ACHN (cell line): ENCODE measurements around the gene FHAD1.
"Not testable (repeated sequence)": the region's sequence is repeated elsewhere in the genome, so short reads cannot be mapped to it uniquely, and the experiment has no call there.

ENCODE experiments used
- DNase-seq: peaks from one replicate; pipeline ENCODE4 v3.0.0-alpha.2; 2015
- in situ Hi-C: cut with HindIII; loops from 2 replicates; pipeline ENCODE4 v1.10.0; 2017; ENCODE audit warnings: low sequenced_read_pairs, low pct_ligation_motif_present, low pct_unique_long_range_greater_than_20kb

FHAD1 gene

GRCh38 chr1:15429701-15430149 is 182.7 kb downstream of the FHAD1 start:
- no peak for DNase-seq
- in situ Hi-C loops, result loop anchor here (25.0 kb wide), 1 partner anchor 117 kb away; no protein-coding TSS in a partner anchor

DNA sequence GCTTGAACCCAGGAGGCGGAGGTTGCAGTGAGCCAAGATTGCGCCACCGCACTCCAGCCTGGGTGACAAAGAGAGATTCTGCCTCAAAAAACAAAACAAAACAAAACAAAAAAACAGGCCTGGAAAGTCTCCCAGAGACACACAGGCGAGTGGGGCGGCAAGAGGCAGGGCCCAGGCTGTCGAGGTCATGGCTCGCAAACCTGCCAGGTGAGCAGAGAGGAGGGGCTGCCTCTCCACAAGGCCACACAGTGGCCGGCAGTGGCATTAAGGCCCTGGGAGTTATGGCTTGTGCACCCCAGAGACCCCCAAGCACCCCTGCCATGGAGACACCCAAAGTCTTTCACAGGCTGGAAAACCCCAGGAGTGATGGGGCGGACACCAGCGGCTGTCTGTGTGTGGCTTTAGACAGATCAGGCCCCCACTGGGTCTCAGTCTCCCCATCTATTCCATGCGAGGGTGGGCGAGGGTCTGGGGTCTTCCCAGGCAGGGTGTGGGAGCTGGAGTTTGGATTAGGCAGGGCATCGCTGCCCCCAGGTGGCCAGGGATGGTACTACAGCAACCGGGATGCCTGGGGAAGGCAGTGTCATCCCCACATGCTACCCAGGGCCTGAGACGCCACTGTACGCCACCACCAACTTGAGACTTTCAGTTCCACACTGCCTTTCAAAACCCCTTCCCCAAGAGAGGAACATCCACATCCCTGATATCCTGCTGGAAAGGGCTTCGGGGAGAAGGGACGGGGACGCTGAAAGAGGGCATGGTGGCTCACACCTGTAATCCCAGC is 184.0 kb downstream of the FHAD1 start:
- in situ Hi-C loops, result loop anchor here (25.0 kb wide), 1 partner anchor 119 kb away; no protein-coding TSS in a partner anchor
- DNase-seq, result no peak

DNA sequence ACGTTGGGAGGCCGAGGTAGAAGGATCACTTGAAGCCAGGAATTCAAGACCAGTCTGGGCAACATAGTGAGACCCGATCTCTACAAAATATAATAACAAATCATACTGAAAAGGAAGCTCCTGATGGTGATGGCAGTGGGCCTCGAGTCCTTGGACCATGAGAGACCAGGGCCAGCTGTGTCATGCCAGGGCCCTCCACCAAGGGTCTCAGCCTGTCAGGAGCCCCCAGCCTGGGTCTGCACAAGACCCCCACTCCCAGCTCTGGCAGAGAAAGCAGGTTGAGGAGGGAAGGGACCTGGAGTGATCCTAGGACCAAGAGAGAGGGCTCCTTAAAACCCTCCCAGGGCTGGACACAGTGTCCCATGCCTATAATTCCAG is 184.5 kb downstream of the FHAD1 start:
- in situ Hi-C loops, result loop anchor here (25.0 kb wide), 1 partner anchor 119 kb away; no protein-coding TSS in a partner anchor
- DNase-seq, result no peak

DNA sequence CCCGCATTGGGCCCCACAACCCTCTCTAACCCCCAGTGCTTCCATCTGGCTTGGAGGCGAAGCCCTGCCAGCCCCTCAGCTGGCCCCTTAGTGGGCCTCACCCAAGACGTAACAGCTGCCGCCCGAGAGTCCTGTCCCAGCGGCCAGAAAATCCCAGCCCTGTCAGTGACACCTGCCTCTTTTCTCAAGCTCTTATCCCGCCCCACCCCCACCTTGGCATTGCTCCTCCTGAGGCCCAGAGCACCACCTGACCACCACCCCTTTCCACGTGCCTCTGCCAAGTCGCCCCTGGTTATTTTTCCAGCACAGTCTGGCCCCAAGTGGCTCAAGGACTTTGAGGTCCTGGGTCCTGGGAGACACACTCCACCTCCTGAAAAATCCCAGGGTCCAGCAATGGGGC is 185.3 kb downstream of the FHAD1 start:
- DNase-seq, result no peak
- in situ Hi-C loops, result loop anchor here (25.0 kb wide), 1 partner anchor 120 kb away; no protein-coding TSS in a partner anchor

DNA sequence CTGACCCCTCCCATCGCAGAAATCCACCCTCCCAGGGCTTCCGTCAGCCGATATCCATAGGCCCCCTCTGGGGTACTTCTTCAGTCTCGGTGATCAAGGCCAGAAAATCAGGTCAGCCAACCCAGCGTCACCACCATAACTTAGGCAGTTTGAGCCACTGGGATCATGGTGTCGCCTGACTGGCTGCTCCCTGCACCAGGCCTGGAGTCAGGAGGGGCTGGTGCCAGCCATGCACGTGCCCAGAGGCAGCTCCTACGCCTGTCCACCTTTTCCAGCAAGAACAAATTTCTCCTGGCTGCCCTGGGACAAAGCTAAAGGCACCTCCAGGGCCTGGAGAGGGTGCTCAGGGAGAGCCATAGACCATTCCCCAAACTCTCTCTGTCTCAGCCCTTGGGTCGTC is 186.4 kb downstream of the FHAD1 start:
- in situ Hi-C loops, result loop anchor here (25.0 kb wide), 1 partner anchor 121 kb away; no protein-coding TSS in a partner anchor
- no peak for DNase-seq

- not testable (repeated sequence) for DNase-seq
- in situ Hi-C loops, result loop anchor here (25.0 kb wide), 1 partner anchor 122 kb away; no protein-coding TSS in a partner anchor
Observed at GRCh38 chr1:15434739-15435138, 187.7 kb downstream of the FHAD1 start.

DNA sequence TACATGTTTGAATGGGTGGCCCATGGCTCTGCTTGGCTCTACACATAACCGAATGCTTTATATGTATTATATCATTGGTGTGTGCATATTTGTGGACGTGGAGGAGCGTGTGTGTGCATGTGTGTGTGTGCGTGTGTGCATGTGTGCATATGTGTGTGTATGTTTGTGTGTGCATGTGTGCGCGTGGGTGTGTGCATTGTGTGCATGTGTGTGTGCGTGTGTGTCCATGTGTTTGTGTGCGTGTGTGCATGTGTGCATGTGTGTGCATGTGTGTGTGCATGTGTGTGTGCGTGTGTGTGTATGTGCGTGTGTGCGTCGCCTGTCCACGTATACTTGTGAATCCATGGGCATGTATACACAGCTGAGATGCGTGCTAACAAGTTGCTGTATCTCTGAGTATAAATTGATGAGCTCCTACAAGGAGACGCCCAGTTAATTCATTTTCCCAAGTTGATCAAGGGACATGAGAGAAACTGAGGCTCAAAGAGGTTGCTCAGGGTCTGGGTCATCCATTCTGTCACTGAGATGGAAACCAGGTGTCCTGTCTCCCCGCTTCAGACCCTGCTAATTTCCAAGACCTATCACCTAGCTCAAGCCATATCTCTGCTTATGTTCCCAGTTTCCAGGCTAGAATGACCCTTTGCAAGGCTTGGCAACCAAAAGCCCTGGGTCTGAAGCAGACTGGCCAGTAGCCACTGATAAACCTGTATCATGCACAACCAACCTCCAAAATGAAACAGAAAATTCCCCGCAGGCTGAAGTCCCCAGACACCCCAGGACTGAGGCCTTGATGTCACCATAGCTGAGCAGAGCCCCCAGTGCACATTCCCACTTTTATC is 188.4 kb downstream of the FHAD1 start:
- in situ Hi-C loops, result loop anchor here (25.0 kb wide), 1 partner anchor 123 kb away; no protein-coding TSS in a partner anchor
- DNase-seq, result no peak

GRCh38 chr1:15436881-15437442 is 189.9 kb downstream of the FHAD1 start:
- in situ Hi-C loops, result loop anchor here (25.0 kb wide), 1 partner anchor 125 kb away; no protein-coding TSS in a partner anchor

GRCh38 chr1:15439325-15439724 is 192.3 kb downstream of the FHAD1 start:
- in situ Hi-C loops, result loop anchor here (25.0 kb wide), 1 partner anchor 127 kb away; no protein-coding TSS in a partner anchor

More at GRCh38 chr1:15436881-15437442, 189.9 kb downstream of the FHAD1 start:
- DNase-seq, result no peak

GRCh38 chr1:15440357-15440756 is 193.3 kb downstream of the FHAD1 start:
- in situ Hi-C loops, result loop anchor here (25.0 kb wide), 1 partner anchor 128 kb away; no protein-coding TSS in a partner anchor
- no peak for DNase-seq

More at GRCh38 chr1:15439325-15439724, 192.3 kb downstream of the FHAD1 start:
- DNase-seq, result no peak

GRCh38 chr1:15441247-15441646 is 194.2 kb downstream of the FHAD1 start:
- in situ Hi-C loops, result loop anchor here (25.0 kb wide), 1 partner anchor 129 kb away; no protein-coding TSS in a partner anchor
- no peak for DNase-seq

DNA sequence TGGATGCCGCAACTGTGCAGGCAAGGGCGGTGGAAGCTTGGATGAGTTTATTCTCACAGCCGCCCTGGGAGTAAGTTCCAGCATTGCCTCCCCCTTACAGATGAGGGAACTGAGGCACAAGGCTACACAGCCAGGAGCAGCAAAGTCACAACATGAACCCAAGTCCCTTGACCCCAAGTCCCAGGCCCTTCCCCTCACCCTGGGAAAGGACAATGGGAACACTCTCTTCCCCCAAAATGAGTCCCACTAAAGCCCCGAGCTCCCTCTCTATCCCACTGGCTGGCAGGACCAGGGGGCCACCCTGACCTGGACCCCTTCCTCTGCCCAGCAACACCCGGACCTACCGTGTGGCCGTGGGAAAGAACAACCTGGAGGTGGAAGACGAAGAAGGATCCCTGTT is 195.1 kb downstream of the FHAD1 start:
- no peak for DNase-seq
- in situ Hi-C loops, result loop anchor here (25.0 kb wide), 1 partner anchor 130 kb away; no protein-coding TSS in a partner anchor

DNA sequence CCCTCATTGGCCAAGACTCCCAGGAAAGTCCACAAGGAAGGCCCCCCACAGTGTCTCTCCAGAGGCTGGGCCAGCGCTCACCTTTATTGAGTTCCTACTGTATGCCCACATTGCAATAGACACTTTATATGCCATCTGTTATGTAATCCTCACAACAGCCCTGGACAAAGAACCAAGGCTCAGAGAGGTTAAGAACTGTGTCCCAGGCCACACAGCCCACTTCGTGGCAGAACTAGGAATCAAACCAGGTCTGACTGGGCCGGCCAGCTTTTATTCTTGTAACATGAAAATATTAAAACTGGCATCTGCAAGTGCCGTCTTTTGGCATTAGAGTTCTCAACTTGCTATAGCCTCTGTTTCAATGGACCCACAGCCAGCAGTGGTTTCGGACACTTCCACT is 195.7 kb downstream of the FHAD1 start:
- no peak for DNase-seq
- in situ Hi-C loops, result loop anchor here (25.0 kb wide), 1 partner anchor 130 kb away; no protein-coding TSS in a partner anchor

DNA sequence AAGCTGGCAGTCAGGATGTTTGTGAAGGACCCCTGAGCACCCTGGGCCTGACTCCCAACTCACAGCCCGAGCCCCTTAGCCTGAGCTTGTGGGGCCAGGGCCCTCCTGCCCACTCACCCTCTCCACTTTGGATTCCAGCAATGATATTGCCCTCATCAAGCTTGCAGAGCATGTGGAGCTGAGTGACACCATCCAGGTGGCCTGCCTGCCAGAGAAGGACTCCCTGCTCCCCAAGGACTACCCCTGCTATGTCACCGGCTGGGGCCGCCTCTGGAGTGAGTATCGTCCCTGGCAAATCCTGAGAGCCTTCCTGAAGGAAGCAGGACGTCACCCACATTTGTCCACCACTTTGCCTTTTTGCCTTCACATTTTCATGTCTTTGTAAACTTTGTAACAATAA is 196.3 kb downstream of the FHAD1 start:
- no peak for DNase-seq
- in situ Hi-C loops, result loop anchor here (25.0 kb wide), 1 partner anchor 131 kb away; no protein-coding TSS in a partner anchor

DNA sequence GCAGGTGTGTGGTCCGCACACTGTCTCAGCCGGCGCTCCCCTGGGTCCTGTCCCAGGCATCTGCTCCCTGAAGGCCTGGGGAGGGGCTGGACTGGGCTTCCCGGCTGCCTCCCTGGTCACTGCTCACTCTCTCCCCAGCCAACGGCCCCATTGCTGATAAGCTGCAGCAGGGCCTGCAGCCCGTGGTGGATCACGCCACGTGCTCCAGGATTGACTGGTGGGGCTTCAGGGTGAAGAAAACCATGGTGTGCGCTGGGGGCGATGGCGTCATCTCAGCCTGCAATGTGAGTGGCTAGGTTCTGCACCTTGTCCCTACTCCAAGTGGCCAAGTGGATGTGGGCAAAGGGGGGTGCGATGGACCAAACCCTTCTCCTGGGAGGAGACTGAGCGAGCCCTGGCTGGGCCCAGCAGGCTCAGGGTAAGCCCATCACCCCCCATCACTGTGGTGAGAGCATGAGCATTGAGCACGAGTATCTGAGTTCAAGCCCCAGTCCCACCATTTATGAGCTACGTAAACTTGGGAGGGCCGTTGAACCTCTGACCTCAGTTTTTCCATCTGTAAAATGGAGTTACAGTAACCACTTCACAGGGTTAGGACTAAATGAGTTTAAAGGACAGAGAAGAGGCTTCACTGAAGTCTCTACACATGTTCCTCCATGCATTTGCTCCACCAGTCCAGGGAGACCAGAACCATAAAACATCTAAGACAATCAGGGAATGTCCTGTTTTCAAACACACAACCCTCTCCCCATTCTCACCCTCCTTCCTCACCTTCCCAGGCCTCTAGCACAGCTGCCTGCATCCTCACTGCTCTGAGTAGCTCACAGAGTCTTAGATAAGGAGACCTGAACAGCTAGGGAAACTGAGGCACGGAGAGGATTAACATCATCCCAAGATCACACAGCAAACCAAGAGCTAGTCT is 197.7 kb downstream of the FHAD1 start:
- in situ Hi-C loops, result loop anchor here (25.0 kb wide), 1 partner anchor 132 kb away; no protein-coding TSS in a partner anchor
- no peak for DNase-seq

- no peak for DNase-seq
- in situ Hi-C loops, result loop anchor here (25.0 kb wide), 1 partner anchor 133 kb away; no protein-coding TSS in a partner anchor
Observed at GRCh38 chr1:15445390-15446122, 198.5 kb downstream of the FHAD1 start.
